Activated naive CD8-positive, alpha-beta T cell treated with anti-CD3 and anti-CD28 coated beads for 36 hours (primary cell): ENCODE results near the gene TNFAIP8. TPM values are rescaled to one million over a fixed set of nuclear protein-coding genes. Genes with fewer than 3 reads are reported as not detected.

ENCODE experiments used
- DNase-seq: peaks from one replicate; pipeline ENCODE4 v3.0.0; 2021
- H3K27ac Mint-ChIP-seq: one replicate; pipeline ENCODE4 v1.8.0; 2022; ENCODE audit warnings: mild to moderate bottlenecking, moderate library complexity, mixed read lengths
- H3K27me3 Mint-ChIP-seq: one replicate; pipeline ENCODE4 v1.8.0; 2022; ENCODE audit warnings: mild to moderate bottlenecking, mixed read lengths
- H3K36me3 Mint-ChIP-seq: one replicate; pipeline ENCODE4 v1.8.0; 2021; ENCODE audit warnings: mild to moderate bottlenecking, mixed read lengths
- H3K4me1 Mint-ChIP-seq: one replicate; pipeline ENCODE4 v1.8.0; 2021; ENCODE audit warnings: mixed read lengths
- H3K4me3 Mint-ChIP-seq: one replicate; pipeline ENCODE4 v1.8.0; 2022; ENCODE audit warnings: mild to moderate bottlenecking, moderate library complexity, mixed read lengths
- H3K9me3 Mint-ChIP-seq: one replicate; pipeline ENCODE4 v1.8.0; 2022; ENCODE audit warnings: mixed read lengths
- total RNA-seq, 2 experiments: library from RNA; stranded (reverse); gene quantifications; one replicate each; pipeline ENCODE4 v1.2.3, GENCODE V29; 2021

Gene TNFAIP8
- total RNA-seq, 2 experiments from 2014 or later = 176 to 178 TPM

GRCh38 chr5:119336845-119337580 is 18.8 kb upstream of the TNFAIP8 start:
- Mint-ChIP-seq H3K4me3 (peak overlapping the region; percentile 41), H3K9me3 (no peaks in the 10 kb centered on the region), H3K36me3 (peaks cover 28% of the 10 kb centered on the region), H3K4me1 (peaks cover 88% of the 10 kb centered on the region), H3K27me3 (no peaks in the 10 kb centered on the region), H3K27ac (peak overlapping the region; percentile 97)
- DNase-seq = no peak

DNA sequence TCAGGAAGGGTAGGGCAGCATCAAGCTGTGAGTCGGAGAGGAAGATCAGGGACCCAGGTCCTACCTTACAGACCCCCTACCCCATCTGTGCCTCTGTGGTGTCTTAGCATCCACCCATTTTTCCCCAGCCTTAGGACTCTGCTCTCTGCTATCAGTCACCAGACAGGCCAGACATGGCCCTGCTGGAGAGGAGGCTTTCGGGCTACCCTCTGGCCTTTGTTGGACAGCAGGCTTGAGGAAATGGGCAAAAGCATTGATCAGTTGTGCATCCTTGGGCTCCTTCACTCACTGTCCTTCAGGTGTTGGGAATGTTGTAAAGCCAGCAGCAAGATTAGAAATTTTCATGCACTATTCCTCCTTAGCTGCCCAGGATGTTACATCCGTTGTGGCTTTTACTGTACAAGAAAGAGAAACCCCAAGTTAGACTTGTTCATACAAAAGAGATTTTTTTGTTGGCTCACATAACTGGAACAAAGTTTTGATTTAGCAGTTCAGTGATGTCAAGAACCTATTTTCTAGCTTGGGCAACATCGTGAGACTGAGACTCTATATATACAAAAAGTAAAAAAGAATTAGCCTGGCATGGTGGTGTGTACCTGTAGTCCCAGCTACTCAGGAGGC is 17.4 kb upstream of the TNFAIP8 start:
- no peaks in the 10 kb centered on the region for H3K27me3 Mint-ChIP-seq
- H3K36me3 Mint-ChIP-seq = peaks cover 39% of the 10 kb centered on the region
- DNase-seq = no peak
- H3K4me3 Mint-ChIP-seq = peak overlapping the region; percentile 5
- H3K27ac Mint-ChIP-seq = peak overlapping the region; percentile 97
- H3K9me3 Mint-ChIP-seq = no peaks in the 10 kb centered on the region
- H3K4me1 Mint-ChIP-seq = peaks cover 88% of the 10 kb centered on the region

DNA sequence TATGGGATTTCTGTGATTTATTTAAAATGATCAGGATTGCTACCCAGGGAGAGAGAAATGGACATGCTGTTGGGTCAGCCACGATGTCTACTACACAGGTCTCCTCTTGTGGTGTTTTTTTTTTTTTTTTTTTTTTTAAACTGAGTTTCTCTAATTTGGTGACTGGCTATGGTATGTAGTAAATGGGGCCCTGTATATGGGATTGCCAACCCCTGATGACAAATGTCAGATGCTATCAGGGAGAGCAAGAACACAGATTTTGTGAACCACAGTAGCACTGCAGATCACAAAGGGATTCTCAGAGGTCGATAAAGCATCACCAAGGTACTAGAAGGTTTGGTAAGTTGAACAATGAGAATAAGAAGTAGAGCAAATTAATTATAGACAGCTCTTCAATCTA is 16.5 kb upstream of the TNFAIP8 start:
- peaks cover 92% of the 10 kb centered on the region for H3K4me1 Mint-ChIP-seq
- no peaks in the 10 kb centered on the region for H3K27me3 Mint-ChIP-seq
- H3K36me3 Mint-ChIP-seq = peaks cover 41% of the 10 kb centered on the region
- no peak for DNase-seq
- H3K9me3 Mint-ChIP-seq = peaks cover under 1% of the 10 kb centered on the region
- peak overlapping the region; percentile 97 for H3K27ac Mint-ChIP-seq
- H3K4me3 Mint-ChIP-seq = peak overlapping the region; percentile 74

GRCh38 chr5:119339965-119340364 is 15.9 kb upstream of the TNFAIP8 start:
- Mint-ChIP-seq H3K27me3 (no peaks in the 10 kb centered on the region), H3K9me3 (peaks cover 3% of the 10 kb centered on the region), H3K4me3 (peak overlapping the region; percentile 74), H3K36me3 (peaks cover 40% of the 10 kb centered on the region), H3K4me1 (peaks cover 90% of the 10 kb centered on the region), H3K27ac (peak overlapping the region; percentile 97)
- DNase-seq = no peak

GRCh38 chr5:119340597-119341218 is 15.1 kb upstream of the TNFAIP8 start:
- no peaks in the 10 kb centered on the region for H3K27me3 Mint-ChIP-seq
- peak overlapping the region; percentile 97 for H3K27ac Mint-ChIP-seq
- peaks cover 3% of the 10 kb centered on the region for H3K9me3 Mint-ChIP-seq
- peaks cover 90% of the 10 kb centered on the region for H3K4me1 Mint-ChIP-seq
- H3K36me3 Mint-ChIP-seq = peaks cover 45% of the 10 kb centered on the region
- peak overlapping the region; percentile 74 for H3K4me3 Mint-ChIP-seq
- peak; percentile 66 for DNase-seq

GRCh38 chr5:119341452-119342349 is 14.1 kb upstream of the TNFAIP8 start:
- Mint-ChIP-seq H3K4me1 (peaks cover 92% of the 10 kb centered on the region), H3K9me3 (peaks cover 3% of the 10 kb centered on the region), H3K27me3 (no peaks in the 10 kb centered on the region), H3K27ac (peak overlapping the region; percentile 97), H3K4me3 (peak overlapping the region; percentile 74), H3K36me3 (peaks cover 49% of the 10 kb centered on the region)
- DNase-seq = no peak

GRCh38 chr5:119342406-119342805 is 13.4 kb upstream of the TNFAIP8 start:
- H3K27me3 Mint-ChIP-seq = no peaks in the 10 kb centered on the region
- H3K4me3 Mint-ChIP-seq = peak overlapping the region; percentile 74
- H3K9me3 Mint-ChIP-seq = peaks cover 3% of the 10 kb centered on the region
- H3K4me1 Mint-ChIP-seq = peaks cover 92% of the 10 kb centered on the region
- DNase-seq = no peak
- peak overlapping the region; percentile 97 for H3K27ac Mint-ChIP-seq
- H3K36me3 Mint-ChIP-seq = peaks cover 51% of the 10 kb centered on the region

- peaks cover 3% of the 10 kb centered on the region for H3K9me3 Mint-ChIP-seq
- H3K4me1 Mint-ChIP-seq = peaks cover 93% of the 10 kb centered on the region
- no peaks in the 10 kb centered on the region for H3K27me3 Mint-ChIP-seq
- peak overlapping the region; percentile 97 for H3K27ac Mint-ChIP-seq
- H3K36me3 Mint-ChIP-seq = peaks cover 57% of the 10 kb centered on the region
- DNase-seq = no peak
- peak overlapping the region; percentile 74 for H3K4me3 Mint-ChIP-seq
Measured at GRCh38 chr5:119343052-119343451, 12.8 kb upstream of the TNFAIP8 start.

- peaks cover 92% of the 10 kb centered on the region for H3K4me1 Mint-ChIP-seq
- H3K36me3 Mint-ChIP-seq = peaks cover 60% of the 10 kb centered on the region
- H3K27ac Mint-ChIP-seq = peak overlapping the region; percentile 94
- H3K4me3 Mint-ChIP-seq = peak overlapping the region; percentile 37
- DNase-seq = peak; percentile 67
- no peaks in the 10 kb centered on the region for H3K27me3 Mint-ChIP-seq
- peaks cover 3% of the 10 kb centered on the region for H3K9me3 Mint-ChIP-seq
Measured at GRCh38 chr5:119343766-119344165, 12.1 kb upstream of the TNFAIP8 start.

- peaks cover 92% of the 10 kb centered on the region for H3K4me1 Mint-ChIP-seq
- peak overlapping the region; percentile 37 for H3K4me3 Mint-ChIP-seq
- H3K9me3 Mint-ChIP-seq = peaks cover 3% of the 10 kb centered on the region
- H3K36me3 Mint-ChIP-seq = peaks cover 64% of the 10 kb centered on the region
- H3K27me3 Mint-ChIP-seq = no peaks in the 10 kb centered on the region
- peak overlapping the region; percentile 94 for H3K27ac Mint-ChIP-seq
- no peak for DNase-seq
Measured at GRCh38 chr5:119344231-119344630, 11.6 kb upstream of the TNFAIP8 start.

- DNase-seq = no peak
- Mint-ChIP-seq H3K36me3 (peaks cover 65% of the 10 kb centered on the region), H3K27ac (peak overlapping the region; percentile 90), H3K27me3 (no peaks in the 10 kb centered on the region), H3K4me1 (peaks cover 91% of the 10 kb centered on the region), H3K9me3 (peaks cover 3% of the 10 kb centered on the region), H3K4me3 (no peak overlapping the region)
Measured at GRCh38 chr5:119345861-119346260, 10.0 kb upstream of the TNFAIP8 start.

GRCh38 chr5:119346394-119346793 is 9.4 kb upstream of the TNFAIP8 start:
- H3K27me3 Mint-ChIP-seq = no peaks in the 10 kb centered on the region
- peak overlapping the region; percentile 90 for H3K27ac Mint-ChIP-seq
- H3K4me1 Mint-ChIP-seq = peaks cover 88% of the 10 kb centered on the region
- H3K4me3 Mint-ChIP-seq = no peak overlapping the region
- H3K9me3 Mint-ChIP-seq = peaks cover 3% of the 10 kb centered on the region
- no peak for DNase-seq
- H3K36me3 Mint-ChIP-seq = peaks cover 65% of the 10 kb centered on the region

DNA sequence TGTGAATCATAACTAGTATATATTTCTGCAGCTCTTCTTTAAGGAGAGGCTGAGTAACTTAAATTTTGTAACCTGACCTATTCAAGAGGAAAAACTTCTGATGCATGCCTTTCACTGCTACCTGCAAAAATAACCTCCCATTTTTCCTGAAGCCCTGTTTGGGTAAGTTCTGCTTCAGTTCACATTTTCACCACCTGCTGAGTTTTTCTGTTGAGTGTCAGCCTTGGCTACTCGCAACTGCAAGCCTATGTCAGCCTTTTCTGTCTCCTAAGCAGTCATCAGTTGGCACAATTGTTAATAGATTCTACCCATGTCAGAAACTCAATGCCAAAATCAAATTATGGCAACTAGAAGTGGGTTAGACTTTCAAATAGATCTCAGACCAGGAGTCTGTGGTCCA is 8.2 kb upstream of the TNFAIP8 start:
- H3K27ac Mint-ChIP-seq = peak overlapping the region; percentile 90
- peaks cover 68% of the 10 kb centered on the region for H3K36me3 Mint-ChIP-seq
- H3K4me3 Mint-ChIP-seq = no peak overlapping the region
- H3K9me3 Mint-ChIP-seq = peaks cover 3% of the 10 kb centered on the region
- H3K27me3 Mint-ChIP-seq = no peaks in the 10 kb centered on the region
- DNase-seq = no peak
- H3K4me1 Mint-ChIP-seq = peaks cover 84% of the 10 kb centered on the region

DNA sequence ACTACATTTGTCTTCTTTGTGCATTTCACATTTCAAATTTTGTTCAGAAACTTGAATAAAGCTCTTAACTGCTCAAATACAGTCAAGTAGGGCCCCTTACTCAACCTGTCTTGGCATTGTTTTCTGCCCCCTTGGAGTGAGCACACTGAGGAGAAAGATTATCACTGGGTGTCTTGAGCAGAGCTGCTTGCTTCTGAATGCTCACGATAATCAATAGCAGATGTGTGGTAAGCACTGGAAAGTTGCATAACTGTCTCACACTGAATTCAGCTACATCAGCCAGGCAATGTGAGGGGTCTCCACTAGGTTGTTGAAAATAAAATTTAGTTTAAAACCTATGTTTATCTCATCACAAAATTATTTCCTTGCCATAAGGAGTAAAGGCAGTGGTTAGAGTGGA is 7.8 kb upstream of the TNFAIP8 start:
- Mint-ChIP-seq H3K27ac (peak overlapping the region; percentile 90), H3K9me3 (peaks cover 3% of the 10 kb centered on the region), H3K36me3 (peaks cover 68% of the 10 kb centered on the region), H3K4me3 (no peak overlapping the region), H3K4me1 (peaks cover 84% of the 10 kb centered on the region), H3K27me3 (no peaks in the 10 kb centered on the region)
- DNase-seq = no peak
